ENCODE measurements around the gene HOXB8. TPM values are rescaled to one million over a fixed set of nuclear protein-coding genes. Genes with fewer than 3 reads are reported as not detected.

The HOXB8 gene
- total RNA-seq, 1 donor from 2014 or later = 22.9 TPM

DNA sequence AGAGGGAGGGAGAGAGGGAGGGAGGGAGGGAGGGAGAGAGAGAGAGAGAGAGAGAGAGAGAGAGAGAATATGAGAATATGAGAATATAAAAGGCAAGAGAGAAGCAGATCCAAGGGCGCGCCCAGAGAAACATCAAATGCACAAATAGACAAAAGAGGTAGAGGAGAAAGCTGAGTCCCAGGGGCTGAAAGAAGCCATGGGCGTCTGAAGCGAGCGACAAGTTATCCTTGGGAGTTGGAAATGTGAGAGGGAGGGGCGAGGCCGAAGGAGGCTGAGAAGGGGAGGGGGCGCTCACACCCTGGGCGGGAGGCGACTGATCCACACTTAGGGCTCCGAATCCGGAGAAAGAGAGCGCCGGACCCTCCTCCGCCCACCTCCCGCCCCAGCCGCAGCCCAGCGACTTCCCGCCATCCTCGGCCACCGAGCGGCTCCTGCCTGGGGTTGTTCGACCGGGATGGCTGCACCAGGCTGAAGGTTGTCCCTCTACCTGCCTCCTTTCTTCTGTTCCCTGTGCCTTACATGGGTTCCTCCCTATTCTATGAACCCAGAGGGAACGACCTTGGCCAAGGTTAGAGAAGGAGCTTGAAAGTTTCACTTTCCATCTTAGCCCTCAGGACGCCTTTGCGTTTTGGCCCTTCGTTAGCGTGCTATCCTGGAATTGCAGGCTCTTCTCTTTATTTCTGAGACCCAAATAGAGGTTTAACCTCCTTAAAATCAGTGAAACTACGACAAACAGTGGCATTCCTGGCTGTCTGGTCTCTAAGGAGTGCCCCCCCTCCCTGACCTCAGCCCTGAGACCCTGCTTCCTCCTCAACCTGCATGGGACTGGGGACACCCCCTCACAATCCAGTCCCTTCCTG, 32.2 kb upstream of the HOXB8 start:
- Mint-ChIP-seq H3K27me3 (ENCODE audit: low read depth) (peaks cover 96% of the 10 kb centered on the region), H3K4me3 (peak overlapping the region; percentile 59)
- no peak for DNase-seq (ENCODE audit: low read depth, low spot score)

GRCh38 chr17:48646183-48647102, 31.4 kb upstream of the HOXB8 start:
- no peak overlapping the region for H3K27ac Mint-ChIP-seq (ENCODE audit: unreplicated experiment)
- TF ChIP-seq, protein P1, sequence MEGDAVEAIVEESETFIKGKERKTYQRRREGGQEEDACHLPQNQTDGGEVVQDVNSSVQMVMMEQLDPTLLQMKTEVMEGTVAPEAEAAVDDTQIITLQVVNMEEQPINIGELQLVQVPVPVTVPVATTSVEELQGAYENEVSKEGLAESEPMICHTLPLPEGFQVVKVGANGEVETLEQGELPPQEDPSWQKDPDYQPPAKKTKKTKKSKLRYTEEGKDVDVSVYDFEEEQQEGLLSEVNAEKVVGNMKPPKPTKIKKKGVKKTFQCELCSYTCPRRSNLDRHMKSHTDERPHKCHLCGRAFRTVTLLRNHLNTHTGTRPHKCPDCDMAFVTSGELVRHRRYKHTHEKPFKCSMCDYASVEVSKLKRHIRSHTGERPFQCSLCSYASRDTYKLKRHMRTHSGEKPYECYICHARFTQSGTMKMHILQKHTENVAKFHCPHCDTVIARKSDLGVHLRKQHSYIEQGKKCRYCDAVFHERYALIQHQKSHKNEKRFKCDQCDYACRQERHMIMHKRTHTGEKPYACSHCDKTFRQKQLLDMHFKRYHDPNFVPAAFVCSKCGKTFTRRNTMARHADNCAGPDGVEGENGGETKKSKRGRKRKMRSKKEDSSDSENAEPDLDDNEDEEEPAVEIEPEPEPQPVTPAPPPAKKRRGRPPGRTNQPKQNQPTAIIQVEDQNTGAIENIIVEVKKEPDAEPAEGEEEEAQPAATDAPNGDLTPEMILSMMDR (conservative IDR thresholded peaks at IDR 0.05) = no peak

More for the DNA sequence above, 32.2 kb upstream of the HOXB8 start:
- Mint-ChIP-seq H3K27ac (ENCODE audit: unreplicated experiment) (no peak overlapping the region), H3K4me1 (no peaks in the 10 kb centered on the region), H3K36me3 (ENCODE audit: low read depth) (no peaks in the 10 kb centered on the region), H3K9me3 (no peaks in the 10 kb centered on the region)
- TF ChIP-seq, protein P1 (conservative IDR thresholded peaks at IDR 0.05) = no peak

DNA sequence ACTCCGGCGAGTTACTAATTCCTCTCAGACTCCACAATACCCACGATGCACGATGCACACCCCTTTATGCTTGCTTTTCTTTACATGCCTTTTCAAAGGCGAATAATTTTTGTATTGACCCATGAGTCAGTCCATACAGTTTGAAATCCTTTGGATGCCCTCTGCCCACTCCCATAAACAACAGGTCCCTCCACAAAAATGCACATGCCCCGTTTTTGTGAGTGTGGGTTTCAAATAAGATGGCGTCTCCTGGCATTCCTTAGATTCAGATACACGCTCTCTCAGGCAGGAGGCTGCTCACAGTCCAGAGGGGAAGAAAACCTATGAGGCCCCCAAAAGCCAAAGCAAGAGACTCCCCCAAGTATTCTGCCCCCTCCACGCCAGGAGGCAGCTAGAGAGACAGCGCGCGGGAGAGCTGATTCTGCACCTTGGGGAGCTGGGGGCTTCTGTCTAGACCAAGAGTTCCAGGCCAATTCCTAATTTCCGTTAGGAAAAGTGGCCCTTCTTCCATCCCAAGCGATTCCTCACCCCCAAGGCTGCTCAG, 30.6 kb upstream of the HOXB8 start:
- H3K9me3 Mint-ChIP-seq = no peaks in the 10 kb centered on the region
- no peaks in the 10 kb centered on the region for H3K4me1 Mint-ChIP-seq
- no peaks in the 10 kb centered on the region for H3K36me3 Mint-ChIP-seq (ENCODE audit: low read depth)
- TF ChIP-seq, protein P1 (conservative IDR thresholded peaks at IDR 0.05) = no peak
- H3K27ac Mint-ChIP-seq (ENCODE audit: unreplicated experiment) = no peak overlapping the region
- peaks cover 98% of the 10 kb centered on the region for H3K27me3 Mint-ChIP-seq (ENCODE audit: low read depth)
- peak overlapping the region; percentile 8 for H3K4me3 Mint-ChIP-seq
- no peak for DNase-seq (ENCODE audit: low read depth, low spot score)

More at GRCh38 chr17:48646183-48647102, 31.4 kb upstream of the HOXB8 start:
- Mint-ChIP-seq H3K4me1 (no peaks in the 10 kb centered on the region), H3K36me3 (ENCODE audit: low read depth) (no peaks in the 10 kb centered on the region), H3K9me3 (no peaks in the 10 kb centered on the region), H3K4me3 (no peak overlapping the region), H3K27me3 (ENCODE audit: low read depth) (peaks cover 97% of the 10 kb centered on the region)
- no peak for DNase-seq (ENCODE audit: low read depth, low spot score)

GRCh38 chr17:48644910-48645557, 29.9 kb upstream of the HOXB8 start:
- Mint-ChIP-seq H3K4me1 (no peaks in the 10 kb centered on the region), H3K27ac (ENCODE audit: unreplicated experiment) (no peak overlapping the region), H3K9me3 (no peaks in the 10 kb centered on the region), H3K27me3 (ENCODE audit: low read depth) (peaks cover 99% of the 10 kb centered on the region), H3K4me3 (peak overlapping the region; percentile 8), H3K36me3 (ENCODE audit: low read depth) (no peaks in the 10 kb centered on the region)
- TF ChIP-seq, protein P1 (conservative IDR thresholded peaks at IDR 0.05) = no peak
- DNase-seq (ENCODE audit: low read depth, low spot score) = no peak

DNA sequence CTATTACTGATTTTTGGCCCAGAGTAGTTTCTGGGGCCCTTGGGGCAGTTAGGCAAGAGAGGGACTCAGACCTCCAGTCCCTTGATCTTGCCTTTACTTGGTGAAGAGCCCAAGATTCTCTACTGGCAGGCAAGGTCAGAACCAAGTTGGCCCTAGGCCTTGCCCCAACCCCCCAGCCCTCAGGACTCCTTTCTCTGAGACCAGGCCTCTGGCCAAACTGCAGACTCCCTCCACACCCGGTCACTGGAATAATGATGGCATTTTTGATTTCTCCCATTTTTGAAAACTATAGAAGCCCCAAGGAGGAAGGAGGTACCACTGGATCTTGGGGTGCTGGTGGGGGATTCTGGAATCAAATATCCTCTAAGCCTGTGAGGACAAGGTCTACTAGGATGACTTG, 29.1 kb upstream of the HOXB8 start:
- TF ChIP-seq, protein P1 (conservative IDR thresholded peaks at IDR 0.05) = no peak
- no peak for DNase-seq (ENCODE audit: low read depth, low spot score)
- H3K4me1 Mint-ChIP-seq = no peaks in the 10 kb centered on the region
- H3K9me3 Mint-ChIP-seq = no peaks in the 10 kb centered on the region
- H3K4me3 Mint-ChIP-seq = no peak overlapping the region
- H3K27ac Mint-ChIP-seq (ENCODE audit: unreplicated experiment) = no peak overlapping the region
- H3K36me3 Mint-ChIP-seq (ENCODE audit: low read depth) = no peaks in the 10 kb centered on the region
- peaks cover 99% of the 10 kb centered on the region for H3K27me3 Mint-ChIP-seq (ENCODE audit: low read depth)

Measured in neural crest cell (in vitro differentiated cells).